ENCODE results near the gene LRRN2. TPM values are rescaled to one million over a fixed set of nuclear protein-coding genes. Genes with fewer than 3 reads are reported as not detected.

The LRRN2 gene
- total and polyA plus RNA-seq, 4 donors = 0.97 to 4.4 (median 1.2) TPM

GRCh38 chr1:204684206-204684570 is 1.4 kb downstream of the LRRN2 start:
- Histone ChIP-seq H3K4me1 (ENCODE audit: control insufficient read depth in 5 of 5, insufficient read depth in 5 of 5, low read length in 5 of 5) (peaks cover 0 to 15% (median 0%) of the 10 kb centered on the region in 5 donors), H3K36me3 (ENCODE audit: control insufficient read depth in 4 of 4, insufficient read depth in 4 of 4, low read length in 4 of 4) (no peaks in the 10 kb centered on the region), H3K9ac (ENCODE audit: insufficient read depth in 1 of 2, low read length in 2 of 2) (no peak overlapping the region), H3K4me3 (no peak overlapping the region), H3K9me3 (ENCODE audit: control insufficient read depth in 4 of 4, insufficient read depth in 3 of 4, low read length in 3 of 4) (peaks cover 0 to 4% (median 0%) of the 10 kb centered on the region in 4 donors), H3K27me3 (ENCODE audit: control insufficient read depth in 3 of 3, insufficient read depth in 3 of 3, low read length in 2 of 3) (peaks cover 18 to 51% (median 26%) of the 10 kb centered on the region in 3 donors), H3K27ac (ENCODE audit: low read depth in 1 of 2, low read length in 1 of 2) (no peak overlapping the region)
- ATAC-seq (ENCODE audit: insufficient read depth, low FRiP score) (no peak), DNase-seq (no peak)
- WGBS, 2 donors = 10 to 18% methylated on average over 13 to 14 of the region's 14 CpGs
- no peak for TF ChIP-seq CTCF (IDR thresholded peaks at IDR 0.05; ENCODE audit: control extremely low read depth, extremely low read depth)

GRCh38 chr1:204683284-204684205 is 2.0 kb downstream of the LRRN2 start:
- no peak for DNase-seq
- Histone ChIP-seq H3K36me3 (ENCODE audit: control insufficient read depth in 4 of 4, insufficient read depth in 4 of 4, low read length in 4 of 4) (no peaks in the 10 kb centered on the region), H3K9me3 (ENCODE audit: control insufficient read depth in 4 of 4, insufficient read depth in 3 of 4, low read length in 3 of 4) (peaks cover 0 to 4% (median 0%) of the 10 kb centered on the region in 4 donors), H3K4me1 (ENCODE audit: control insufficient read depth in 5 of 5, insufficient read depth in 5 of 5, low read length in 5 of 5) (peaks cover 0 to 15% (median 0%) of the 10 kb centered on the region in 5 donors), H3K27ac (ENCODE audit: low read depth in 1 of 2, low read length in 1 of 2) (no peak overlapping the region), H3K27me3 (ENCODE audit: control insufficient read depth in 3 of 3, insufficient read depth in 3 of 3, low read length in 2 of 3) (peaks cover 18 to 51% (median 26%) of the 10 kb centered on the region in 3 donors), H3K4me3 (no peak overlapping the region), H3K9ac (ENCODE audit: insufficient read depth in 1 of 2, low read length in 2 of 2) (no peak overlapping the region)
- ATAC-seq (ENCODE audit: insufficient read depth, low FRiP score) = no peak
- 61 to 71% methylated on average over 10 of the region's 10 CpGs for WGBS, 2 donors
- TF ChIP-seq CTCF (IDR thresholded peaks at IDR 0.05; ENCODE audit: control extremely low read depth, extremely low read depth) = no peak

- Histone ChIP-seq H3K4me1 (ENCODE audit: control insufficient read depth in 5 of 5, insufficient read depth in 5 of 5, low read length in 5 of 5) (peaks cover 0 to 8% (median 0%) of the 10 kb centered on the region in 5 donors), H3K36me3 (ENCODE audit: control insufficient read depth in 4 of 4, insufficient read depth in 4 of 4, low read length in 4 of 4) (no peaks in the 10 kb centered on the region), H3K9me3 (ENCODE audit: control insufficient read depth in 4 of 4, insufficient read depth in 3 of 4, low read length in 3 of 4) (peaks cover 0 to 2% (median 0%) of the 10 kb centered on the region in 4 donors), H3K27ac (ENCODE audit: low read depth in 1 of 2, low read length in 1 of 2) (no peak overlapping the region), H3K27me3 (ENCODE audit: control insufficient read depth in 3 of 3, insufficient read depth in 3 of 3, low read length in 2 of 3) (peaks cover 9 to 30% (median 10%) of the 10 kb centered on the region in 3 donors), H3K9ac (ENCODE audit: insufficient read depth in 1 of 2, low read length in 2 of 2) (no peak overlapping the region), H3K4me3 (no peak overlapping the region)
- TF ChIP-seq CTCF (IDR thresholded peaks at IDR 0.05; ENCODE audit: control extremely low read depth, extremely low read depth) = no peak
- no peak for DNase-seq
- WGBS, 2 donors = 85 to 89% methylated on average over 7 of the region's 7 CpGs
- ATAC-seq (ENCODE audit: insufficient read depth, low FRiP score) = no peak
These were observed 5.1 kb downstream of the LRRN2 start for GRCh38 chr1:204680461-204680860.
